CD4-positive, CD25-positive, alpha-beta regulatory T cell (primary cell): ENCODE results near the gene HIVEP3. TPM values are rescaled to one million over a fixed set of nuclear protein-coding genes. Genes with fewer than 3 reads are reported as not detected.

Source experiments
- ATAC-seq, 2 donors: fragments of 150-1000 bp; cut with Tn5 transposase; one replicate each; pipeline ENCODE4 v1.10.0; 2021; ENCODE audit warnings: low read depth in 2 of 2, moderate number of reproducible peaks in 2 of 2, moderate library complexity in 1 of 2
- DNase-seq, 3 donors: peaks; one replicate each; pipeline versions ENCODE4 v3.0.0 to v3.0.0-alpha.2; 2012 to 2022; ENCODE audit warnings: mixed read lengths in 1 of 3
- H3K27ac ChIP-seq: one replicate; pipeline ENCODE4 v1.7.0; 2013; ENCODE audit warnings: mild to moderate bottlenecking, low read length; ENCODE audit not compliant: insufficient read depth, poor library complexity, severe bottlenecking
- H3K27me3 ChIP-seq: one replicate; pipeline ENCODE4 v1.7.0; 2013; ENCODE audit warnings: low read length; ENCODE audit not compliant: control insufficient read depth, insufficient read depth
- H3K36me3 ChIP-seq: one replicate; pipeline ENCODE4 v1.7.0; 2013; ENCODE audit warnings: mild to moderate bottlenecking, low read length, moderate library complexity; ENCODE audit not compliant: control insufficient read depth, insufficient read depth
- H3K4me1 ChIP-seq: 2 replicates; pipeline ENCODE4 v1.7.0; 2013; ENCODE audit warnings: mild to moderate bottlenecking, low read length; ENCODE audit not compliant: insufficient read depth, control insufficient read depth, poor library complexity, severe bottlenecking
- H3K4me3 ChIP-seq: one replicate; pipeline ENCODE4 v1.7.0; 2013; ENCODE audit warnings: low read depth, mild to moderate bottlenecking, low read length, moderate library complexity
- H3K9me3 ChIP-seq, 2 experiments: 1 replicate in 1 of 2; 2 replicates in 1 of 2; pipeline ENCODE4 v1.7.0; 2013; ENCODE audit warnings: low read length in 2 of 2, mild to moderate bottlenecking in 1 of 2, moderate library complexity in 1 of 2; ENCODE audit not compliant: control insufficient read depth in 2 of 2
- H3K27ac Mint-ChIP-seq, 3 donors: one replicate each; pipeline ENCODE4 v1.8.0; 2020 to 2022; ENCODE audit warnings: mild to moderate bottlenecking in 3 of 3, mixed read lengths in 3 of 3, moderate library complexity in 2 of 3
- H3K27me3 Mint-ChIP-seq: one replicate; pipeline ENCODE4 v1.8.0; 2022; ENCODE audit warnings: mild to moderate bottlenecking, mixed read lengths
- H3K36me3 Mint-ChIP-seq: one replicate; pipeline ENCODE4 v1.8.0; 2020; ENCODE audit warnings: mixed read lengths
- H3K4me1 Mint-ChIP-seq, 4 donors: one replicate each; pipeline ENCODE4 v1.8.0; 2020 to 2022; ENCODE audit warnings: mixed read lengths in 4 of 4, mild to moderate bottlenecking in 1 of 4
- H3K4me3 Mint-ChIP-seq, 4 donors: one replicate each; pipeline ENCODE4 v1.8.0; 2020 to 2022; ENCODE audit warnings: mild to moderate bottlenecking in 4 of 4, mixed read lengths in 4 of 4, moderate library complexity in 3 of 4
- H3K9me3 Mint-ChIP-seq, 7 donors: one replicate each; pipeline ENCODE4 v1.8.0; 2020 to 2022; ENCODE audit warnings: mixed read lengths in 7 of 7, mild to moderate bottlenecking in 3 of 7, moderate library complexity in 2 of 7
- polyA plus RNA-seq, 4 donors: library from polyadenylated mRNA; unstranded; fragments of 300-500 nt; fragmentation: Illumina TruSeq; gene quantifications; one replicate each; pipeline ENCODE4 v1.2.3, GENCODE V29; 2021
- total RNA-seq: library from RNA; stranded (reverse); gene quantifications from one replicate; pipeline ENCODE4 v1.2.3, GENCODE V29; 2022

The HIVEP3 gene
- total and polyA plus RNA-seq, 5 donors from 2014 or later: 3.9 to 17.2 (median 7.5) TPM

DNA sequence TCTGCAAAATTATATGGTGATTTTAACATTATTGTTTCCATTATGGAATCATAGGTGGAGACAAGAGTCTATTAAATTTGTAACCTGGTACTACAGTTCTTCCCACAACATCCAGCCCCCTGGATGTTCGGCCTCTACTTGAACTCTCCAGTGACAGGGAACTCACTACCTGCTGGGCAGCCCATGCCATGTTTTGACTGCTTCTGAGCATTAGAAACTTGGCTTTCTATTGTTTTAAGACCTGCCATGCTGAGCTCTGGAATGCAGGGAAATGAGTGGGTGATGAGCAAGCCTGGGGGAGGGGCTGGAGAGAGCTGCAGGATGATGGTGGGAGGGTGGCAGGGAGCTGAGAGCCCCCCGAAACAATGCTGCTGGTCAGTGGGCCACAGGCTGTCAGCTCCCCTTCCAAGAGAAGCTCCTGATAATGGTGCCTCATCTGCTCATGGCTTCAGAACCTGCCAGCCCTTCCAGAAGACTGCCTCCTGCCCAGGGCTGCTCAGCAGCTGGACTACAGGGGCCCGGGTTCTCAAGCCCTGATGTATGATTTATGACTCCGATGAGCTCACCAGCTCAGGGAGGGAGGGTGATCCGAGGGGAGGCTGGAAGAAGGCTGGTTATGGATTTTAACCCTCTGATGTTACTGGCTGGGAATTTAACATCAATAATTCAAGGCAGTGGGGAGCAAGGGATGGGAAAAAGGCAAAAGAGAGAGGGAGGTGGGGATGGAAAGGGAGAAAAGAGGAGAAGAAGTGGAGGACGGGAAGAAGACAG is 205.0 kb downstream of the HIVEP3 start:
- H3K4me1 ChIP-seq: no peaks in the 10 kb centered on the region
- peaks cover 0 to 12% (median 6%) of the 10 kb centered on the region in 4 donors for H3K4me1 Mint-ChIP-seq

GRCh38 chr1:41713141-41713540 is 205.6 kb downstream of the HIVEP3 start:
- Histone ChIP-seq H3K9me3 (no peaks in the 10 kb centered on the region), H3K4me1 (no peaks in the 10 kb centered on the region), H3K27me3 (no peaks in the 10 kb centered on the region), H3K27ac (no peak overlapping the region), H3K4me3 (no peak overlapping the region), H3K36me3 (no peaks in the 10 kb centered on the region)
- H3K4me1 Mint-ChIP-seq: peaks cover 0 to 12% (median 6%) of the 10 kb centered on the region in 4 donors
- ATAC-seq: no peak
- H3K27me3 Mint-ChIP-seq: no peaks in the 10 kb centered on the region
- no peaks in the 10 kb centered on the region for H3K36me3 Mint-ChIP-seq
- no peak overlapping the region for H3K27ac Mint-ChIP-seq
- no peaks in the 10 kb centered on the region for H3K9me3 Mint-ChIP-seq
- no peak overlapping the region for H3K4me3 Mint-ChIP-seq
- DNase-seq: no peak

More for the DNA sequence above, 205.0 kb downstream of the HIVEP3 start:
- DNase-seq (no peak), ATAC-seq (no peak)
- Mint-ChIP-seq H3K9me3 (no peaks in the 10 kb centered on the region), H3K27me3 (no peaks in the 10 kb centered on the region), H3K4me3 (no peak overlapping the region), H3K27ac (no peak overlapping the region), H3K36me3 (no peaks in the 10 kb centered on the region)
- Histone ChIP-seq H3K9me3 (no peaks in the 10 kb centered on the region), H3K27me3 (no peaks in the 10 kb centered on the region), H3K36me3 (no peaks in the 10 kb centered on the region), H3K4me3 (no peak overlapping the region), H3K27ac (no peak overlapping the region)

GRCh38 chr1:41712695-41713094 is 206.0 kb downstream of the HIVEP3 start:
- Mint-ChIP-seq H3K9me3 (no peaks in the 10 kb centered on the region), H3K27me3 (no peaks in the 10 kb centered on the region), H3K4me1 (peaks cover 0 to 12% (median 6%) of the 10 kb centered on the region in 4 donors), H3K36me3 (peaks cover 3% of the 10 kb centered on the region), H3K27ac (no peak overlapping the region), H3K4me3 (no peak overlapping the region)
- no peak for DNase-seq
- H3K9me3 ChIP-seq: no peaks in the 10 kb centered on the region
- no peak for ATAC-seq
- H3K27me3 ChIP-seq: no peaks in the 10 kb centered on the region
- H3K27ac ChIP-seq: no peak overlapping the region
- H3K4me3 ChIP-seq: no peak overlapping the region
- no peaks in the 10 kb centered on the region for H3K4me1 ChIP-seq
- H3K36me3 ChIP-seq: no peaks in the 10 kb centered on the region

DNA sequence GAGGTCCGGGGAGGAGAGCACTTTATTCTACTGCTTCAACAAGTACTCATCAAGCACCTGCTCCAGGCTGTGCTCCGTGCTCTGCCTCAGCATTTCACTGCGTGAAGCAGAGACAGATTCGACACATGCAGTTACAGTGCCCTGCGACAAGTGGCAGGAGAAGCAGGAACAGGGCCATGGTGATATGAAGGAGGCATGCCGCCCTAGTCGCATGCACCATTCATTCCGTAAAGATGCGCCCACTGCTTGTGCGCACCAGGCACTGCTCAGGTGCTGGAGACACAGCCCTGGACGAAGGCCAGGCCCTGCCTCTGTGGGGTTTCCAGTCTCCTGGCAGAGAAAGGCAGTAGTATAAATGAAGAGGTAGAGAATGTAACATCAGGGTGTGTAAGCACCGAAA is 206.6 kb downstream of the HIVEP3 start:
- ATAC-seq (no peak), DNase-seq (no peak)
- Histone ChIP-seq H3K9me3 (no peaks in the 10 kb centered on the region), H3K36me3 (no peaks in the 10 kb centered on the region), H3K27me3 (no peaks in the 10 kb centered on the region), H3K27ac (no peak overlapping the region), H3K4me1 (no peaks in the 10 kb centered on the region), H3K4me3 (no peak overlapping the region)
- Mint-ChIP-seq H3K27me3 (no peaks in the 10 kb centered on the region), H3K9me3 (peaks cover 0 to 1% (median 0%) of the 10 kb centered on the region in 7 donors), H3K4me1 (peaks cover 0 to 8% (median 4%) of the 10 kb centered on the region in 4 donors), H3K36me3 (peaks cover 5% of the 10 kb centered on the region), H3K27ac (no peak overlapping the region), H3K4me3 (no peak overlapping the region)

DNA sequence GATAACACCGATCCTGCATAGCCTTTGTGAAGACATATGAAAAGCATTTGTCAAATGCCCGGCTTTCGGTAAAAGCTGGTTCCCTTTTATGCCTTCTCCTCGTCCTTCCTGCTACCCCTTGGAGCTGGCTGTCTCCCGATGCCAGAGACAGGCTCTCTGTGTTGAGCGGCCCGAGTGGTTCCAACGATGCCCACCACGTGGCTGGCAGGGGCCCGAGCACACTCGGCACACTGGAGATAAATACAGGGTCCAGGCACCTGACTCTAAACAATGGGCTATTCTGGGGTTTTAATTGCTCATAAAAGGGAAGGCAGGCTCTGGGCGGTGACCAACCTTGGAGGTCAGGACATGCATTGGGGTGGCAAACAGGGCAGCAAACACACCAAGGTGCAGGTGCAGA is 207.1 kb downstream of the HIVEP3 start:
- Histone ChIP-seq H3K4me1 (no peaks in the 10 kb centered on the region), H3K27ac (no peak overlapping the region), H3K4me3 (no peak overlapping the region), H3K27me3 (no peaks in the 10 kb centered on the region), H3K9me3 (no peaks in the 10 kb centered on the region), H3K36me3 (no peaks in the 10 kb centered on the region)
- ATAC-seq (no peak), DNase-seq (no peak)
- Mint-ChIP-seq H3K27ac (no peak overlapping the region), H3K9me3 (peaks cover 0 to 1% (median 0%) of the 10 kb centered on the region in 7 donors), H3K4me3 (no peak overlapping the region), H3K4me1 (peaks cover 0 to 8% (median under 1%) of the 10 kb centered on the region in 4 donors), H3K36me3 (peaks cover 5% of the 10 kb centered on the region), H3K27me3 (no peaks in the 10 kb centered on the region)

- Mint-ChIP-seq H3K36me3 (peaks cover 5% of the 10 kb centered on the region), H3K4me3 (no peak overlapping the region), H3K27me3 (no peaks in the 10 kb centered on the region), H3K27ac (no peak overlapping the region), H3K9me3 (peaks cover 0 to 1% (median 0%) of the 10 kb centered on the region in 7 donors), H3K4me1 (peaks cover 0 to 5% (median 0%) of the 10 kb centered on the region in 4 donors)
- ATAC-seq: no peak
- Histone ChIP-seq H3K9me3 (no peaks in the 10 kb centered on the region), H3K36me3 (no peaks in the 10 kb centered on the region), H3K27me3 (no peaks in the 10 kb centered on the region), H3K4me3 (no peak overlapping the region), H3K4me1 (no peaks in the 10 kb centered on the region), H3K27ac (no peak overlapping the region)
- no peak for DNase-seq
These were observed 207.7 kb downstream of the HIVEP3 start for GRCh38 chr1:41710980-41711379.

- Mint-ChIP-seq H3K4me3 (no peak overlapping the region), H3K9me3 (peaks cover 0 to 1% (median 0%) of the 10 kb centered on the region in 7 donors), H3K27ac (no peak overlapping the region)
These were observed 208.8 kb downstream of the HIVEP3 start for GRCh38 chr1:41709873-41710272.

DNA sequence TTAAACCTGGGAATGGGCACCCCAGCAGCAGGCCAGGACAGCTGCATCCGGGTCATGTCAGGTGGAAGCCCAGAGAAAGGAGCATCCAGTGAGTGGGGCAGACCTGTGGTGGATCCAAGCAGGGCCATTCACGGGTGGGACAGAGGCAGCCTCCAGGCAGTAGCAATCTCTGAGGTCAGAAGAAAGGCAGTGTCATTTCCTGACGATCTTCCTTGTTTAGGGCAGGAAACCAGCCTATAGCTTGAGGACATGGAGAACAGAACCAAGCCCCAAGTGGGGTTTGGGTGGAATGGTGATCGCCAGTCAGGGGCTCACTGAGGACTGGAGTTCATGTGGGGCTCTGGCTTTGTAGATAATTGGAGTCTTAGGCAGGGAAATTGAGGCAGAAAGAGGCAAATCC is 209.4 kb downstream of the HIVEP3 start:
- Histone ChIP-seq H3K9me3 (no peaks in the 10 kb centered on the region), H3K36me3 (no peaks in the 10 kb centered on the region), H3K27me3 (no peaks in the 10 kb centered on the region), H3K27ac (no peak overlapping the region), H3K4me1 (no peaks in the 10 kb centered on the region), H3K4me3 (no peak overlapping the region)
- Mint-ChIP-seq H3K27me3 (no peaks in the 10 kb centered on the region), H3K9me3 (peaks cover 0 to 1% (median 0%) of the 10 kb centered on the region in 7 donors), H3K4me1 (peaks cover 0 to 2% (median 0%) of the 10 kb centered on the region in 4 donors), H3K36me3 (peaks cover 10% of the 10 kb centered on the region), H3K4me3 (no peak overlapping the region), H3K27ac (no peak overlapping the region)
- ATAC-seq (no peak), DNase-seq (no peak)

More at GRCh38 chr1:41709873-41710272, 208.8 kb downstream of the HIVEP3 start:
- H3K9me3 ChIP-seq: no peaks in the 10 kb centered on the region
- H3K4me3 ChIP-seq: no peak overlapping the region
- H3K27me3 Mint-ChIP-seq: no peaks in the 10 kb centered on the region
- no peak overlapping the region for H3K27ac ChIP-seq
- no peaks in the 10 kb centered on the region for H3K36me3 ChIP-seq
- H3K27me3 ChIP-seq: no peaks in the 10 kb centered on the region
- ATAC-seq (no peak), DNase-seq (no peak)
- no peaks in the 10 kb centered on the region for H3K4me1 ChIP-seq
- H3K36me3 Mint-ChIP-seq: peaks cover 10% of the 10 kb centered on the region
- peaks cover 0 to 2% (median 0%) of the 10 kb centered on the region in 4 donors for H3K4me1 Mint-ChIP-seq
